IMR-90 (cell line): ENCODE results near the gene NAXE.

ENCODE experiments used
- BHLHE40 ChIP-seq: fragments of 150-350 bp; IDR thresholded peaks from 2 replicates; pipeline ENCODE4 v1.6.1; 2016; ENCODE audit warnings: mild to moderate bottlenecking, low read depth, low read length
- CHD1 ChIP-seq: IDR thresholded peaks from 2 replicates; pipeline ENCODE4 v1.6.1; 2012; ENCODE audit warnings: low read depth, low read length, improper control_type of control experiment
- FOS ChIP-seq: fragments of 150-350 bp; IDR thresholded peaks from 2 replicates; pipeline ENCODE4 v1.6.1; 2016; ENCODE audit warnings: low read depth, low read length
- MAFK ChIP-seq: IDR thresholded peaks from 2 replicates; pipeline ENCODE4 v1.6.1; 2012; ENCODE audit warnings: low read depth, low read length, improper control_type of control experiment
- MAZ ChIP-seq: IDR thresholded peaks from 2 replicates; pipeline ENCODE4 v1.6.1; 2012; ENCODE audit warnings: low read depth, mild to moderate bottlenecking, low read length, improper control_type of control experiment, moderate library complexity, borderline replicate concordance
- MXI1 ChIP-seq: IDR thresholded peaks from 2 replicates; pipeline ENCODE4 v1.6.1; 2012; ENCODE audit warnings: low read depth, mild to moderate bottlenecking, low read length, moderate library complexity, borderline replicate concordance
- NFE2L2 ChIP-seq: fragments of 150-350 bp; IDR thresholded peaks from 2 replicates; pipeline ENCODE4 v1.6.1; 2016; ENCODE audit warnings: low read depth, mild to moderate bottlenecking, low read length
- POLR2A ChIP-seq: IDR thresholded peaks from 2 replicates; pipeline ENCODE4 v1.6.1; 2012; ENCODE audit warnings: mild to moderate bottlenecking, low read depth, low read length
- RCOR1 ChIP-seq: IDR thresholded peaks from 2 replicates; pipeline ENCODE4 v1.6.1; 2012; ENCODE audit warnings: mild to moderate bottlenecking, low read length, improper control_type of control experiment; ENCODE audit not compliant: insufficient replicate concordance
- SMC3 ChIP-seq: fragments of 150-350 bp; IDR thresholded peaks from 2 replicates; pipeline ENCODE4 v1.6.1; 2016; ENCODE audit warnings: low read depth, mild to moderate bottlenecking, antibody characterized with exemption, low read length, moderate library complexity
- TF ChIP-seq, protein P1 (sequence below): conservative IDR thresholded peaks from 2 replicates; pipeline ENCODE4 v1.5.1; 2012; ENCODE audit warnings: mild to moderate bottlenecking, low read depth, low read length, improper control_type of control experiment
- TF ChIP-seq, protein P2 (sequence below): fragments of 150-350 bp; IDR thresholded peaks from 2 replicates; pipeline ENCODE4 v1.6.1; 2017; ENCODE audit warnings: mild to moderate bottlenecking, antibody characterized with exemption, low read length, low read depth

DNA sequence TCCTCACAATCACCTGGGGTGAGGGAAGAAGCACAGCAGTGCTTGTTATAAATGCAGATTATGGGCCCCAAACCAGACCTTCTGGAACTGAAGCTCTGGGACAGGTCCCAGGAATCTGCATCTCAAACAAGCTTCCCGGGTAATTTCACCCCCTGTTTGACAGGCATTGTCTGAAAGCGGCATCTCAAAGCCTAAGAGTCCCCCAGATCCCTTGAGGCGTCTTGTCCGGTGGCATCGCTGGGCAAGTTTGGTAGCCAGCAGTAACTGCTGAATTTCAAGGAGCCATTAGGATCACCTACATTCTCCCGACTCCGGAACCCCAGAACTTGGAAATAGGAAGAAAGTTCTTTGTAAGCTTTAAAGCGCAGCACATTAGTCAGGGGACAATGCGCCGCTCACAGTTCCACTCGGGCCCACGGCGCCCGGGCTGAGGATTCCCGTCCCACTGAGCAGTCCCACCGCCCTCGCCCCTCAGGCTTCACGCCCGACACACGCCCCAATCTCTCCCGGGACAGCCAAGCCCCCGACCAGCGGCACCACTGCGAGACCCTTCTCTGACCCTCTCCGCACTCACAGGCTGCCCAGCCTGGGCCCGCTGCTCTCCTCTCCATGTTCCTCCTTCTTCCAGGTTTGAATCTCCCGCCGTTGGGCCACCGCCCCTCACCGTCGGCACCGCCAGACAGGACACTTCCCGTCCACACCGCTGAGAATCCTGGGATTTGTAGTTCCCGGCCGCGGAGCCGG is 19.5 kb upstream of the NAXE start, which contains the start of gene IQGAP3:
- TF ChIP-seq RCOR1 (no peak), CHD1 (no peak), FOS (no peak), POLR2A (no peak; the same call in 1 of the 2 replicates), MAZ (no peak), SMC3 (no peak), NFE2L2 (no peak), MXI1 (peak; percentile 98), MAFK (no peak), BHLHE40 (no peak)
- TF ChIP-seq, protein P1, sequence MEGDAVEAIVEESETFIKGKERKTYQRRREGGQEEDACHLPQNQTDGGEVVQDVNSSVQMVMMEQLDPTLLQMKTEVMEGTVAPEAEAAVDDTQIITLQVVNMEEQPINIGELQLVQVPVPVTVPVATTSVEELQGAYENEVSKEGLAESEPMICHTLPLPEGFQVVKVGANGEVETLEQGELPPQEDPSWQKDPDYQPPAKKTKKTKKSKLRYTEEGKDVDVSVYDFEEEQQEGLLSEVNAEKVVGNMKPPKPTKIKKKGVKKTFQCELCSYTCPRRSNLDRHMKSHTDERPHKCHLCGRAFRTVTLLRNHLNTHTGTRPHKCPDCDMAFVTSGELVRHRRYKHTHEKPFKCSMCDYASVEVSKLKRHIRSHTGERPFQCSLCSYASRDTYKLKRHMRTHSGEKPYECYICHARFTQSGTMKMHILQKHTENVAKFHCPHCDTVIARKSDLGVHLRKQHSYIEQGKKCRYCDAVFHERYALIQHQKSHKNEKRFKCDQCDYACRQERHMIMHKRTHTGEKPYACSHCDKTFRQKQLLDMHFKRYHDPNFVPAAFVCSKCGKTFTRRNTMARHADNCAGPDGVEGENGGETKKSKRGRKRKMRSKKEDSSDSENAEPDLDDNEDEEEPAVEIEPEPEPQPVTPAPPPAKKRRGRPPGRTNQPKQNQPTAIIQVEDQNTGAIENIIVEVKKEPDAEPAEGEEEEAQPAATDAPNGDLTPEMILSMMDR: no peak
- TF ChIP-seq, protein P2, sequence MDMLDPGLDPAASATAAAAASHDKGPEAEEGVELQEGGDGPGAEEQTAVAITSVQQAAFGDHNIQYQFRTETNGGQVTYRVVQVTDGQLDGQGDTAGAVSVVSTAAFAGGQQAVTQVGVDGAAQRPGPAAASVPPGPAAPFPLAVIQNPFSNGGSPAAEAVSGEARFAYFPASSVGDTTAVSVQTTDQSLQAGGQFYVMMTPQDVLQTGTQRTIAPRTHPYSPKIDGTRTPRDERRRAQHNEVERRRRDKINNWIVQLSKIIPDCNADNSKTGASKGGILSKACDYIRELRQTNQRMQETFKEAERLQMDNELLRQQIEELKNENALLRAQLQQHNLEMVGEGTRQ: no peak
